Body of pancreas (tissue), 4 donors: ENCODE data around the gene BEST2. TPM values are rescaled to one million over a fixed set of nuclear protein-coding genes. Genes with fewer than 3 reads are reported as not detected.

ENCODE experiments used
- ATAC-seq: fragments of 150-250 bp; one replicate; pipeline ENCODE4 v1.9.1; 2016
- DNase-seq, 4 donors: peaks; one replicate each; pipeline ENCODE4 v3.0.0-alpha.2; 2019
- H3K27ac ChIP-seq, 4 donors: fragments of 200-600 bp; sonication (generic); 1 replicate in 3 of 4; 2 replicates in 1 of 4; pipeline versions ENCODE4 v1.5.1 to v1.6.1; 2016 to 2019; ENCODE audit warnings: mild to moderate bottlenecking in 1 of 4, mixed read lengths in 1 of 4, moderate library complexity in 1 of 4
- H3K27me3 ChIP-seq, 2 donors: fragments of 200-600 bp; sonication (generic); one replicate each; pipeline ENCODE4 v1.6.0; 2016; ENCODE audit warnings: mild to moderate bottlenecking in 1 of 2
- H3K36me3 ChIP-seq, 2 donors: fragments of 200-600 bp; sonication (generic); replicated peaks in 1 of 2; 2 replicates each; pipeline ENCODE4 v1.5.1; 2016; ENCODE audit warnings: low read depth in 2 of 2; ENCODE audit not compliant: insufficient read depth in 1 of 2
- H3K4me1 ChIP-seq: fragments of 200-600 bp; sonication (generic); one replicate; pipeline ENCODE4 v1.6.0; 2016
- H3K4me3 ChIP-seq, 2 donors: fragments of 200-600 bp; sonication (generic); 1 replicate in 1 of 2; 2 replicates in 1 of 2; pipeline ENCODE4 v1.5.1; 2016 to 2019
- H3K9me3 ChIP-seq, 3 donors: fragments of 200-600 bp; sonication (generic); 1 replicate in 2 of 3; 2 replicates in 1 of 3; pipeline ENCODE4 v1.5.1; 2016
- CTCF ChIP-seq, 7 experiments: fragments of 450-650 bp in 4 of 7; fragments of 200-600 bp in 3 of 7; sonication (generic) in 3 of 7; IDR thresholded peaks; one replicate each; pipeline ENCODE4 v1.5.1; 2016 to 2019; ENCODE audit warnings: antibody characterized with exemption in 7 of 7
- POLR2A ChIP-seq, 3 donors: fragments of 450-650 bp; IDR thresholded peaks; one replicate each; pipeline ENCODE4 v1.6.1; 2016; ENCODE audit warnings: antibody characterized with exemption in 3 of 3, mild to moderate bottlenecking in 2 of 3
- WGBS, 2 donors: methylation state at CpG; one replicate each; pipeline ENCODE4 v1.1.5; 2017; 5-methylcytosine and 5-hydroxymethylcytosine counted together
- intact Hi-C: fragments of 100-400 bp; cut with DNase I; formaldehyde crosslinking; loops from one replicate; pipeline ENCODE4 v1.15.1; 2023
- total RNA-seq, 2 donors: library from RNA; depleted of rRNA; stranded (reverse); fragments of >200 nt; gene quantifications; one replicate each; pipeline ENCODE4 v1.1.0, GENCODE V29; 2016

The BEST2 gene
- total RNA-seq, 2 donors from 2014 or later: not detected

GRCh38 chr19:12750851-12751250, 740 bp upstream of the BEST2 start:
- Histone ChIP-seq H3K4me1 (no peaks in the 10 kb centered on the region), H3K27me3 (no peaks in the 10 kb centered on the region), H3K36me3 (peaks cover 0 to 4% of the 10 kb centered on the region in 2 donors), H3K4me3 (no peak overlapping the region), H3K9me3 (no peaks in the 10 kb centered on the region), H3K27ac (no peak overlapping the region)
- 42 to 54% methylated on average over 9 of the region's 9 CpGs for WGBS, 2 donors
- intact Hi-C loops: no loop called here
- no peak for TF ChIP-seq POLR2A (IDR thresholded peaks at IDR 0.05)
- no peak for TF ChIP-seq CTCF (IDR thresholded peaks at IDR 0.05)
- ATAC-seq (no peak), DNase-seq (no peak)

DNA sequence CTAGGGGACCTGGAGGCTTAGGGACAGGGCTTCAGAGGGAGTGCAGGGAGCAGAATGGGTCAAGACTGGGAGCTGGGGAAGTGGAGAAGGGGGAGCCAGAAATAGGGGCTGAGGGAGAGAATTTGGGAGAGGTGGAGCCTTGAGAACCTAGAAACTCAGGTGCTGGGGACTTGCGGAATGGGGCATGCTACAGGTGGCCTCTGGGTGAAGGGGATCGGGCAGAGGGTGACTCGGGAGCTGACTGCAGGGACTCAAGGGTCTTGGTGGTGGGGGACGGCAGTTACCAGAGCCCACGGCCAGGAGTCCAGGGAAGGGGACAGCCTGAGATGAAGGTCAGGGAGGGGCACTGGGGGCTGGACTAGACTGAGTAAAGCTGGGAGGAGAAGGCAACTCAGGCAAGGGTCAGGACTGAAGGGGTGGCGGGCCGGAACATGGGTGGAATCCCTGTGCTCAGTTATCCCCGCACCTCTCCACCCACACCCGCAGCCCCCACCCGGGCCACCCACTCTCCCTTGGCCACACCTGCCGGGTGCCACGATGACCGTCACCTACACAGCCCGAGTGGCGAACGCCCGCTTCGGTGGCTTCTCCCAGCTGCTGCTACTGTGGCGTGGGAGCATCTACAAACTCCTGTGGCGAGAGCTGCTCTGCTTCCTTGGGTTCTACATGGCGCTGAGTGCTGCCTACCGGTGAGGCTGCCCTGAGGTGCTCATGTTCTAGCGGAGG, 628 bp downstream of the BEST2 start:
- ATAC-seq (no peak), DNase-seq (no peak)
- intact Hi-C loops: no loop called here
- Histone ChIP-seq H3K4me1 (no peaks in the 10 kb centered on the region), H3K36me3 (no peaks in the 10 kb centered on the region), H3K9me3 (no peaks in the 10 kb centered on the region), H3K27ac (no peak overlapping the region), H3K4me3 (no peak overlapping the region), H3K27me3 (no peaks in the 10 kb centered on the region)
- TF ChIP-seq POLR2A (IDR thresholded peaks at IDR 0.05) (no peak), CTCF (IDR thresholded peaks at IDR 0.05) (no peak)
- WGBS, 2 donors: 49 to 61% methylated on average over 20 to 22 of the region's 23 CpGs

DNA sequence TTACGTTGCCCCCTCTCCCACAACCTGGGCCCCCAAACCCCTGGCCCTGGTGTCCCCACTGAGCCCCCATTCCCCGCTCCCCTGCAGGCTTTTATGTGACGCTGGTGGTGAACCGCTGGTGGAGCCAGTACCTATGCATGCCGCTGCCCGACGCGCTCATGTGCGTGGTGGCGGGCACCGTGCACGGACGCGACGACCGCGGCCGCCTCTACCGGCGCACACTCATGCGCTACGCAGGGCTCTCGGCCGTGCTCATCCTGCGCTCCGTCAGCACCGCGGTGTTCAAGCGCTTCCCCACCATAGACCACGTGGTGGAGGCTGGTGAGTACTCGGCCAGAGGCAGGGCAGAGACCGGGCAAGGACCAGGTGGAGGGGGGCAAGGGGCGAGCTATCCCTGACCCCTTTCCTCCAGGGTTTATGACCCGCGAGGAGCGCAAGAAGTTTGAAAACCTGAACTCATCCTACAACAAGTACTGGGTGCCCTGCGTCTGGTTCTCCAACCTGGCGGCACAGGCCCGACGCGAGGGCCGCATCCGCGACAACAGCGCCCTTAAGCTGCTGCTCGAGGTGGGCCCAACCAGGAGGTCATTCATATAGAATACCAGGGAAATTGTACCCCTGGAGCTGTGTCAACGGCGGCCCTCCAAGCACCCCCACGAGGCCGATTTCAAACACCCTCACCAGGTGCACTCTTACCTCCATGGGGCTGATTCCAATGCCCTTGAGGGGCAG, 3.0 kb downstream of the BEST2 start:
- intact Hi-C loops: no loop called here
- H3K4me1 ChIP-seq: peaks cover 9% of the 10 kb centered on the region
- no peak for TF ChIP-seq CTCF (IDR thresholded peaks at IDR 0.05)
- no peak for TF ChIP-seq POLR2A (IDR thresholded peaks at IDR 0.05)
- H3K9me3 ChIP-seq: no peaks in the 10 kb centered on the region
- DNase-seq (no peak), ATAC-seq (no peak)
- no peaks in the 10 kb centered on the region for H3K27me3 ChIP-seq
- H3K36me3 ChIP-seq: no peaks in the 10 kb centered on the region
- H3K27ac ChIP-seq: no peak overlapping the region
- no peak overlapping the region for H3K4me3 ChIP-seq
- WGBS, 2 donors: 60 to 69% methylated on average over 10 to 46 of the region's 50 CpGs

DNA sequence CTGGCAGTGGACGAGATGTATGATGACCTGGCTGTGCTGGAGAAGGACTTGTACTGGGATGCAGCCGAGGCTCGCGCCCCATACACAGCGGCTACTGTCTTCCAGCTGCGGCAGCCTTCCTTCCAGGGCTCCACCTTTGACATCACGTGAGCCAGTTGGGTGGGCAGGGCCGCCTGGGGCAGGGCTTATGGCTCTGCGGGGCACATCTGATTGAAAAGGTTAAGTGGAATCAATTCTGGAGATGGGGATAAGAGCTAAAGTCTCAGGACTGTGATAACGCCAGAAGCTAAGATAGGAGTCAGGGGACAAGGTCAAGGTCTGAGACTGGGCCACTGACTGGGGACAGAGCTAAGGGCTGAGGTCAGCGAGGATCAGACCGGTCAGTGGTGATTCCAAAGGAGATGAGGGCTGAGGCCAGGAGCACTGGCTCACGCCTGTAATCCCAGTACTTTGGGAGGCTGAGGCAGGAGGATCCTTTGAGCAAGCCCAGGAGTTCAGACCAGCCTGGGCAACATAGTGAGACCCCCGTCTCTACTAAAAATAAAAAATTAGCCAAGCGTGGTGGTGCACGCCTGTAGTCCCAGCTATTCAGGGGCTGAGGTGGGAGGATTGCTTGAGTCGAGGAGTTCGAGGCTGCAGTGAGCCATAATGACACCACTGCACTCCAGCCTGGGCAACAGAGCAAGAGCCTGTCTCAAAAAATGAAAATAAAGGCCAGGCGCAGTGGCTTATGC, 4.7 kb downstream of the BEST2 start:
- Histone ChIP-seq H3K4me3 (no peak overlapping the region), H3K9me3 (no peaks in the 10 kb centered on the region), H3K4me1 (peaks cover 9% of the 10 kb centered on the region), H3K36me3 (no peaks in the 10 kb centered on the region), H3K27me3 (no peaks in the 10 kb centered on the region), H3K27ac (no peak overlapping the region)
- no peak for TF ChIP-seq CTCF (IDR thresholded peaks at IDR 0.05)
- TF ChIP-seq POLR2A (IDR thresholded peaks at IDR 0.05): no peak
- WGBS, 2 donors: 67 to 76% methylated on average over 11 to 19 of the region's 19 CpGs
- ATAC-seq: no peak
- intact Hi-C loops: no loop called here
- DNase-seq: no peak
